Measurements from ENCODE around the gene NUDT7.

DNA sequence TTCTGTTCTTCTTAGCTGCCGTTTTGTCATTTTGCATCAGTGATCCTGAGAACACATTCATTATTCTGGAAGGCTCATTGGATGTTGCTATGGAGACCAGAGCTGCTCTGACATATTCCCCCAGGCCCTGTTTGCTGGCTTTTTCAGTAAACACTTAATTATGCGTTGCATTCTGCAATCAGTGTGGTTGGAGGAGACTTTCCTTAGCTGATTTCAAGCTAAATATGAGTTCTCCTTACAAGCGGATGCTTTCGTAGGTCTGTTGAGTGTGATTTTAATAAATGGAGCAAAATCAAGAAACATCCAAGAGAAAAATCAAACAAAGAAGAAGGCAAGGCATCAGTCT lies 38.2 kb upstream of the NUDT7 start:
- TF ChIP-seq POLR2AphosphoS5 (IDR thresholded peaks at IDR 0.05; ENCODE audit: low read depth, low read length) (no peak), POLR2A (IDR thresholded peaks at IDR 0.05; ENCODE audit: low read depth, low read length) (no peak), TAF1 (IDR thresholded peaks at IDR 0.05; ENCODE audit: borderline replicate concordance, low read depth, low read length) (no peak)

Data from GM12892 (cell line).